Activated CD4-positive, alpha-beta T cell treated with anti-CD3 and anti-CD28 coated beads for 1 hour (primary cell): ENCODE results near the gene IL27RA.
A peak's percentile ranks its signal among the peaks of the same experiment; 100 is the strongest.
"Not testable (repeated sequence)": the region's sequence is repeated elsewhere in the genome, so short reads cannot be mapped to it uniquely, and the experiment has no call there.

Experiments used
- DNase-seq: peaks from one replicate; pipeline ENCODE4 v3.0.0-alpha.2; 2020

The IL27RA gene

DNA sequence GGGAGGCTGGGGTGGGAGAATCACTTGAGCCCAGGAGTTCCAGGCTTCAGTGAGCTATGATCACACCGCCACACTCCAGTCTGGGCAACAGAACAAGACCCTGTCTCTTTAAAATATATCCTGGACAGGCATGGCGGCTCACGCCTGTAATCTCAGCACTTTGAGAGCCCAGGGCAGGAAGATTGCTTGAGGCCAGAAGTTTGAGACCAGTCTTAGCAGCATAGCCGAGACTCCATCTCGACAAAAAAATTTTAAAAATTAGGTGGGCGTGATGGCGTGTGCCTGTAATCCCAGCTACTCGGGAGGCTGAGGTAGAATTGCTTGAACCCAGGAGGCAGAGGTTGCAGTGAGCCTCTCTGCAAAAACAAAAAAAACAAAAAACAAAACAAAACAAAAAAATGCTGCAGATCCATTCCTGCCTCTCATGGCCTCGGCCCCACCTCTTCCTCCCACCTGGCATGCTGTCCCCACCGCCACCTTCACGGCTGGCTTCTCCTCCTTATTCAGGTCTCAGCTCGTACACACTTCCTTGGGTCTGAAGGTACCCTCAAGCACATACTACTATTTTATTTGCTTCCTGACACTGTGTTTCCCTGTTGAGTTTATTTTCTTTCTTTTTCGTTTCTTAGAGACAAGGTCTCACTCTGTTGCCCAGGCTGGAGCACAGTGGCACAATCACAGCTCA, 30.7 kb upstream of the IL27RA start:
- DNase-seq: no peak

DNA sequence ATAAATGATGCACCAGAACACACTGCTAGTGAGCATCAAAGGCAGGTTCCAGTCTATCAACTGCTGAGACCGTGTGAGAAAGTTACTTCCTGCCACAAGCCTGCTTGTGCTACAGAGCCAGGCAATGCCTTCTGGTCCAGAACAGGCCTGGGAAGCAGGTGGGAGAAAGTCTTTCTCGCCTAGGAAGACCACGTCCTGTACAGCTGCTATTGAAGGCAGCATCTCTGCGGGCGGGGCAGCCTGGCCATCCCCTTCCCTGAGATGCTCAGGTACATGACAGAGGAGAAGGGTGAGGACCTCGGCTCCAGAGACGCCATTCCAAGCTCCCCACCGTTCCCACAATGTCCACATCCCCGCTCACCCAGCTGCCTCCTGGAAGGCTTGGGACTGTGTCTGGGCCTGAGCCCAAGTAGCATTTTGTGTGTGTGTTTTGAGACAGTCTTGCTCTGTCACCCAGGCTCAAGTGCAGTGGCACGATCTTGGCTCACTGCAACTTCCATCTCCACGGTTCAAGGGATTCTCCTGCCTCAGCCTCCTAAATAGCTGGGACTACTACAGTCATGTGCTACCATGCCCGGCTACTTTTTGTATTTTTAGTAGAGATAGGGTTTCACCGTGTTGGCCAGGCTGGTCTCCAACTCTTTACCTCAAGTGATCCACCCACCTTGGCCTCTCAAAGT, 28.9 kb upstream of the IL27RA start:
- DNase-seq: no peak

GRCh38 chr19:14003251-14004055, 28.1 kb upstream of the IL27RA start:
- DNase-seq: no peak

DNA sequence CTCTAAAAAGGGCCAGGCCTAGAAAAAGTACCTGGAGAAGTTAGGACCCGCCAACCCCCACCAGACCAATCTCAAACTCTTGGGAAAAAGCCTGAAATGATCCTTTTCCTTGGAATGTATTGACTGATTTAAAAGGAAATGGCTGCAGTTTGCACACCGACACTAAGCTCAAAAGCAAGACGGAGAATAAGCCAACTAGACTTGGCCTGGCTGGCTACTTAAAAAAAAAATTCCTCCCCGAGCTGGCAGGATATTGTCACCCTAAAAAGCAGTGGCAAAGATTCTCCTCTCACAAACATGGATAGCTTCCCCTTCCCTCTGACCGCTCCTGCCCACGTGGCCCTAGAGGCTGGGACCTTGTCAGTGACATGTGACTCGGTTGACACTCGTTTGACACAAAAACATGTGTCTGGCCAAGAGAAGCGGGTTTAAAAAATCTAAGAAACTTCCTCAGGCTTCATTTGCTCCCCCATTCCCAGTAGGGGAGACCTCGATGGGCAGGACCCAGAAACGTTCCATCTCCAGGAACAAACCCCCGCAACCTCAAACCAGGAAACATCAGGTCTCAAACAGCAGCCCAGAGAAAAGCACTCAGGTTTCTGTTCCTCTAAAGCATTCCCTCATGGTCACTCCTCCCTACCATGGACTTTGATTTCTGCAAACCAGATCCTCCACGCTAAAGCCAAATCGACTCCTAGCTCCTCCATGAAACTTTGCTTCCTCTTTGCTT, 26.8 kb upstream of the IL27RA start:
- DNase-seq: no peak

- peak; percentile 88 for DNase-seq
Measured at GRCh38 chr19:14005349-14006084, 26.0 kb upstream of the IL27RA start.

- peak; percentile 100 for DNase-seq
Measured at GRCh38 chr19:14006085-14006765, 25.3 kb upstream of the IL27RA start, which contains the start of gene RFX1. TSS of gene RFX1 (minus strand) at chr19:14006320. CDS start at chr19:13993843, 12,477 bp downstream.

DNA sequence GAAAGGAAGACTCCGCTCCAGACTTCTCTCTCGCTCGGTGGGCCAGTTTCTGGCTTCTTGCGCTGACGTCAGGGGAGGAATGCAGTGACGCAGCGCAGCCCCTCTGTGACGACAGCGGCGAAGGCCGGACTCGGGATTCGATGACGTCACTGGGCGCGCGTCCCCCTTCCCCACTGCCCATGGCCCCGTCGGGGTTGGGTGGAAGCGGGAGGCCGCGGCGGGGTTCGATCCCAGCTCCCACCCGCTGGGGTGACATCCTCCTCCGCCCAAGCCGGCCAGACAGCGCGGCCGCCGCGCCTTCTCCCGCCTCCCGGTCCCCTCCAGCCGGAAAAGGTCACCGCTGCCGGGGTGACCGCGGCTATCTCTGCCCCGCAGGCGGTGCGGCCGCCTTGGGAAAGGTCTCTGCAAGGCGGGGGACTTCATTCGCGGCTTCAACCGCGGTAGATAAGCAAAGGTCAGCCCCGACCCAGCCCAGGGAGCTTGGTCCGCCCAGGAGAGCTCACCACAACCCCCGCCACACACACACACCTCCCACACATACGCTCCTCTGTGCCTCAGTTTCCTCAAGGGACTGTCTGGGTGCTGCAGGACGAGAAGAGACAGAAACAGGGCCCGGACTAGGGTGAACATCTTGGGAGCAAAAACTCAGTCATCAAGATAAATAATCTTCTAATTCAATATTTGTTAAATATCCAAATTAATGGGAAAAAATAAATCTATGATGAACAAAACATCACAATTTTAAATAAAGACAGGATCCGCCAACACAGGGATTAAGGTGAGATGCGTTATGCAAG, 24.6 kb upstream of the IL27RA start:
- DNase-seq: no peak

GRCh38 chr19:14012378-14012915, 19.1 kb upstream of the IL27RA start:
- DNase-seq: no peak

DNA sequence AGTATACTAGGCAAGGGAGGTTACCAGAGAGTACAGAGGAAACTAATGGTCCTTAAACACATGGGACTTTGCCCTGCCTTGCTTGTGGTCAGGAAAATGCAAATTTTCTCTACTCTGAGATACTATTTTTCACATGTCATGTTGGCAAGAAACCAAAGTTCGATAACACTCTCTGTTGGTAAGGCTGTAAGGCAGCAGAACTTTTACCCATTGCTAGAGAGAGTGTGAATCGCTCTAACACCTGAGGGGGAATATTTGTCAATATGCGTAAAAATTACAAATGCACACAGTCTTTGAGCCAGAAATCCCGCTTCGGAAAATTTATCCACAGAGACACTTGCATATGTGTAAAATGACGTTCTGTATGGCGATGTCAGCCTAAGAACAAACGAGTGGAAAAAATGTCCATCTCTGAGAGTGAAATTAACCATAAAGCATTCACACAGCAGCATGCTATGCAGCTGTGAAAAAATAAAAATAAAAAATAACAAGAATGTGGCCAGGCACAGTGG, 16.0 kb upstream of the IL27RA start:
- DNase-seq: no peak

- DNase-seq: no peak
Measured at GRCh38 chr19:14019100-14019499, 12.5 kb upstream of the IL27RA start.

GRCh38 chr19:14019739-14020138, 11.8 kb upstream of the IL27RA start:
- DNase-seq: not testable (repeated sequence)

- no peak for DNase-seq
Measured at GRCh38 chr19:14021474-14021873, 10.1 kb upstream of the IL27RA start.

GRCh38 chr19:14022469-14022868, 9.1 kb upstream of the IL27RA start:
- DNase-seq: no peak

DNA sequence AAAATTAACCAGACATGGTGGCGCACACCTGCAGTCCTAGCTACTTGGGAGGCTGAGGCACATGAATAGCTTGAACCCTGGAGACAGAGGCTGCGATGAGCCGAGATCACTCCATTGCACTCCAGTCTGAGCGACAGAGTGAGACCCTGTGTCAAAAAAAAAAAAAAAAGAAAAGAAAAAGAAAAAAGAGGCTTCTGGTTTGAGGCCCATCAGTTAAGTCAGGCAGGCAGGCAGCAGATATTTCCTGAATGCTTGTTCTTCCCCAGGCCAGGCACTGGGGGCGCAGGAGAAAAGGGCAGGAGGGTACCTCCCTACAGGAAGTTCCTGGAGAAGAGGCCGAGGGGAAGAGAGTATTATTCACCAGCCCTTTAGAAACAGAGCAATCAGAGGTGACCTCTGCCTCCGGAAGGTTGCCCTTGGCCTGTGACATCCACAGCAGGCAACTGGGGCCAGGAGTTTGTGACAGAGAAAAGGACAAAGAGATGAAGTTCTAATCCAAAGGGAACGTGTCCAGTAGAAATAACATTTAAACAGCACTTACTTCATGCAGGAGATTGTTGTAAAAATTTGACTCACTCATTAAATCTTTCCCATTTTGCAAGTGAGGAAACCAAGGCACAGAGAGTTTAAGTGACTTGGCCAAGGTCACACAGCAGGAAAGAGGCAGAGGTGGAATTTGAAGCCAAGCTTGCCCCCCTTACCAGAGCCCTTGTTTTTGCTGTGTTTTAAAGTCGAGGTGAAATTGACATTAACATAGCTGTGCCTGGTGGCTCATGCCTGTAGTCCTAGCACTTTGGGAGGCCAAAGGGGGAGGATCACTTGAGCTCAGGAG, 7.9 kb upstream of the IL27RA start:
- DNase-seq: no peak

DNA sequence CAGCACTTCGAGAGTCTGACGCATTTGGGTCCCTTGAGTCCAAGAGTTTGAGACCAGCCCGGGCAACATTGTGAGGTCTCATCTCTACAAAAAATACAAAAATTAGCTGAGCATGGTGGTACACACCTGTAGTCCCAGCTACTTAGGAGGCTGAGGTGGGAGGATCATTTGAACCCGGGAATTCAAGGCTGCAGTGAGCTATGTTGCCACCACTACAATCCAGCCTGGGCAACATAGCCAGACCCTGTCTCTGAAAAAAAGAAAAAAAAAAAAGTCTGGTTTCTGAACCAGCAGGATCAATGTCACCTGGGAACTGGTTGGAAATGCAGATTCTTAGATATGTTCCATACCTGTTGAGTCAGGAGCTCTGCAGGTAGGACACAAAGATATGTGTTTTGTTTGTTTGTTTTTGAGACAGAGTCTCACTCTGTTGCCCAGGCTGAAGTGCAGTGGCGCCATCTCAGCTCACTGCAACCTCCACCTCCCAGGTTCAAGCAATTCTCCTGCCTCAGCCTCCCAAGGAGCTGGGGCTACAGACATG, 4.8 kb upstream of the IL27RA start:
- DNase-seq: not testable (repeated sequence)

DNA sequence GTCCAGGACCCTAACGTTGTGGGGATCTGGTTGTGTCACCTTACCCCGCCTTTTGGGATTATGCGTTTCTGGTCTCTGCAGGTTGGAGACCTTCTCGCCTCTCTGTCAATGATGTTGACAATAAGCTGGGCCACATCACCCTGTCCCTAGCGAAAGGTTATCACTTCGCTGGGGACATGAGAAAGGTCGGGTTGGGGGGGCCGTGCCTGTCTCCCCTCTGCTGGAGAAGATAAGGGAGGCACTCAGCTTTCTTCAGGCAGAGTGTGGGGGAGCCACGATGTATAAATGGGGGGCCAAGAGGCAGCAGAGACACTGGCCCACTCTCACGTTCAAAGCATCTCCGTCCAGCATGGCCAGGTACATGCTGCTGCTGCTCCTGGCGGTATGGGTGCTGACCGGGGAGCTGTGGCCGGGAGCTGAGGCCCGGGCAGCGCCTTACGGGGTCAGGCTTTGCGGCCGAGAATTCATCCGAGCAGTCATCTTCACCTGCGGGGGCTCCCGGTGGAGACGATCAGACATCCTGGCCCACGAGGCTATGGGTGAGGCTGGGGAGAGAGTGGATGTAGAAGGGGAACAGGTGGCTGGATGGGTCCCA, 3.6 kb upstream of the IL27RA start, which contains the start of gene RLN3:
Gene RLN3 (plus strand): TSS at position 293 of the 595 bp plus-strand sequence. CDS start 57 bp downstream, at position 350.
- no peak for DNase-seq

DNA sequence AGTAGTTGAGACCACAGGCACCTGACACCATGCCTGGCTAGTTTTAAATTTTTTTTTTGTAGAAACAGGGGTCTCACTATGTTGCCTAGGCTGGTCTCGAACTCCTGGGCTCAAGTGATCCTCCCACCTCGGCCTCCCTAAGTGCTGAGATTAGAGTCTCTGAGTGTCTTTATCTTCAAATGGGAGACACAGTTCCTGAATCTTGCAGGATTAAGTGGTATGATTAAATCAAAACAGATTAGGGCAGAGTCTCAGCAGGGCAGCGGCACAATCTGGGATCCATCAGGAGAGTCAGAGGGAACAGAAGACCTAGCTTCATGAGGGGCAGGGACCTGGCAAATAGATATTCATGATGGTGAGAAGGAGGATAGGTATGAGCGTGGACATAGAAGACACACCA, 2.7 kb upstream of the IL27RA start:
- no peak for DNase-seq

DNA sequence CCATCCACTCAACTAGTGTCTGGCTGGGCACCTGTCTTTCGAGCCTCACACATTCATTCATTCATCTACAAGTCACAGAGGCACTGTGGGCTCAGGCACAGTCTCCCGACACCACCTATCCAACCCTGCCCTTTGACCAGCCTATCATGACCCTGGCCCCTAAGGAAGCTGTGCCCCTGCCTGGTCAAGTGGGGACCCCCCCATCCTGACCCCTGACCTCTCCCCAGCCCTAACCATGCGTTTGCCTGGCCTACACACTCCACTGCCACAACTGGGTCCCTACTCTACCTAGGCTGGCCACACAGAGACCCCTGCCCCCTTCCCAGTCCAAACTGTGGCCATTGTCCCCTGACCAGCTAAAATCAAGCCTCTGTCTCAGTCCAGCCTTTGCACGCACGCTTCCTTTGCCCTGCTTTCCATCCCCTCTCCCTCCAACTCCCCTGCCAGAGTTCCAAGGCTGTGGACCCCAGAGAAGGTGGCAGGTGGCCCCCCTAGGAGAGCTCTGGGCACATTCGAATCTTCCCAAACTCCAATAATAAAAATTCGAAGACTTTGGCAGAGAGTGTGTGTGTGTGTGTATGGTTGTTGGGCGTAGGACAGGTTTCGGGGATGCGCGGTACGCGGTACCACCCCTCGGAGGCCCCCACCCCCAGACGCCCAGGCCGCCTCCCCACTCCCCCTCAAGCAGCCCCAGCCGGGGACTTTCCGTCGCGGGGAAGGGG, 404 bp upstream of the IL27RA start:
- no peak for DNase-seq
